Transverse colon (tissue), 3 donors: ENCODE measurements around the gene PPP3CB.

Experiments
- POLR2A ChIP-seq: fragments of 450-650 bp; IDR thresholded peaks from one replicate; pipeline ENCODE4 v1.6.1; 2016; ENCODE audit warnings: antibody characterized with exemption, mild to moderate bottlenecking, moderate library complexity
- TF ChIP-seq, protein P1 (sequence below), 5 experiments: fragments of 200-600 bp in 3 of 5; fragments of 450-650 bp in 2 of 5; sonication (generic) in 3 of 5; IDR thresholded peaks; 1 replicate in 2 of 5; 2 replicates in 3 of 5; pipeline ENCODE4 v1.5.1; 2016 to 2017; ENCODE audit warnings: antibody characterized with exemption in 5 of 5, inconsistent platforms in 3 of 5, mild to moderate bottlenecking in 2 of 5, moderate library complexity in 1 of 5

DNA sequence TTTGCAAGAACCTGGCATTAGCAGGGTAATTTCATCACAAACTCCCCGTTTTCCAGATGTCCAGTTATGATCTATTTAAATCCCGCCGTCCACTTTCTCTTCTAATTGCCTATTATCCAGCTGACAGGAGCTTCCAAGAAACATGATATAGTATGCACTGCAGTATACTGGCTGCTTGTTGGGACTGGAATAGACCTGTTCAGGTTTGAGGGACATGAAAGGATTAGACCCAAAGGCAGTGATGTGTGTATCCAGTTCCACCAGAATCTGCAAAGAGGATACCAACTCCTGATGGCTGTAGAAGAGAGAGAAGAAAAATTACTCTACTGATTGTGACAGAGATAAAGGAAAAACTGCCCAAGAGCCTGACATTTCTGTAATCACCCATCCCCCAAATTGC lies 71.3 kb downstream of the PPP3CB start:
- TF ChIP-seq, protein P1, sequence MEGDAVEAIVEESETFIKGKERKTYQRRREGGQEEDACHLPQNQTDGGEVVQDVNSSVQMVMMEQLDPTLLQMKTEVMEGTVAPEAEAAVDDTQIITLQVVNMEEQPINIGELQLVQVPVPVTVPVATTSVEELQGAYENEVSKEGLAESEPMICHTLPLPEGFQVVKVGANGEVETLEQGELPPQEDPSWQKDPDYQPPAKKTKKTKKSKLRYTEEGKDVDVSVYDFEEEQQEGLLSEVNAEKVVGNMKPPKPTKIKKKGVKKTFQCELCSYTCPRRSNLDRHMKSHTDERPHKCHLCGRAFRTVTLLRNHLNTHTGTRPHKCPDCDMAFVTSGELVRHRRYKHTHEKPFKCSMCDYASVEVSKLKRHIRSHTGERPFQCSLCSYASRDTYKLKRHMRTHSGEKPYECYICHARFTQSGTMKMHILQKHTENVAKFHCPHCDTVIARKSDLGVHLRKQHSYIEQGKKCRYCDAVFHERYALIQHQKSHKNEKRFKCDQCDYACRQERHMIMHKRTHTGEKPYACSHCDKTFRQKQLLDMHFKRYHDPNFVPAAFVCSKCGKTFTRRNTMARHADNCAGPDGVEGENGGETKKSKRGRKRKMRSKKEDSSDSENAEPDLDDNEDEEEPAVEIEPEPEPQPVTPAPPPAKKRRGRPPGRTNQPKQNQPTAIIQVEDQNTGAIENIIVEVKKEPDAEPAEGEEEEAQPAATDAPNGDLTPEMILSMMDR (IDR thresholded peaks at IDR 0.05), result no peak
- no peak for TF ChIP-seq POLR2A
